A673 (cell line): ENCODE results near the gene CRYBG2.

Experiments
- CTCF ChIP-seq: fragments of 300-800, 200-600 bp; sonication (generic); conservative IDR thresholded peaks from 2 replicates; pipeline ENCODE4 v1.5.1; 2017; ENCODE audit warnings: low read depth, mild to moderate bottlenecking, antibody characterized with exemption, low read length, moderate library complexity, mixed read lengths
- EZH2 ChIP-seq: fragments of 200-600 bp; sonication (generic); IDR thresholded peaks from 2 replicates; pipeline ENCODE4 v1.6.1; 2017; ENCODE audit warnings: borderline replicate concordance, low read depth, mild to moderate bottlenecking, mixed read lengths, antibody characterized with exemption, low read length; ENCODE audit not compliant: poor library complexity, severe bottlenecking

GRCh38 chr1:26282401-26282918, 71.5 kb downstream of the CRYBG2 start:
- TF ChIP-seq CTCF = no peak
- no peak for TF ChIP-seq EZH2
